ENCODE data around the gene UBASH3A. TPM values are rescaled to one million over a fixed set of nuclear protein-coding genes. Genes with fewer than 3 reads are reported as not detected.

Gene UBASH3A
- polyA plus RNA-seq, 10 donors = 0.22 to 2.3 (median 0.56) TPM; not detected in 7

DNA sequence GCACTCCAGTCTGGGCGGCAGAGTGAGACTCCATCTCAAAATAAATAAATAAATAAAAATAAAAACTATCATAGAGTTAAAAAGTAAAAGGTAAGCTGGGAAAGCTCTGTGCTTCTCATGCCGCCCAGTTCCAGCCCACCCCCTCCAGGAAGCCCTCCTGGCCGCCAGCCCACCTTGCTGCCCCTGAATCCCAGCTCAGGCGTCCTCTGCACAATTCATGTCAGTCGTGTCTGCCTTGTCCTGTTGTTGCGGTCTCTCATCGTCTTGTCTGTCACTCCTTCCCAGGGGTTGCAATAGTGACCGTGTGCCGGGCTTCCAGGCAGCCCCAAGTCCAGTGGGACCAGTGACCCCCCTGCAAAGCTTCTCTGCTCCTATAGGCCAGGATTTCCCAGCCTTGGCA, 48.2 kb downstream of the UBASH3A start:
- no peak for DNase-seq

DNA sequence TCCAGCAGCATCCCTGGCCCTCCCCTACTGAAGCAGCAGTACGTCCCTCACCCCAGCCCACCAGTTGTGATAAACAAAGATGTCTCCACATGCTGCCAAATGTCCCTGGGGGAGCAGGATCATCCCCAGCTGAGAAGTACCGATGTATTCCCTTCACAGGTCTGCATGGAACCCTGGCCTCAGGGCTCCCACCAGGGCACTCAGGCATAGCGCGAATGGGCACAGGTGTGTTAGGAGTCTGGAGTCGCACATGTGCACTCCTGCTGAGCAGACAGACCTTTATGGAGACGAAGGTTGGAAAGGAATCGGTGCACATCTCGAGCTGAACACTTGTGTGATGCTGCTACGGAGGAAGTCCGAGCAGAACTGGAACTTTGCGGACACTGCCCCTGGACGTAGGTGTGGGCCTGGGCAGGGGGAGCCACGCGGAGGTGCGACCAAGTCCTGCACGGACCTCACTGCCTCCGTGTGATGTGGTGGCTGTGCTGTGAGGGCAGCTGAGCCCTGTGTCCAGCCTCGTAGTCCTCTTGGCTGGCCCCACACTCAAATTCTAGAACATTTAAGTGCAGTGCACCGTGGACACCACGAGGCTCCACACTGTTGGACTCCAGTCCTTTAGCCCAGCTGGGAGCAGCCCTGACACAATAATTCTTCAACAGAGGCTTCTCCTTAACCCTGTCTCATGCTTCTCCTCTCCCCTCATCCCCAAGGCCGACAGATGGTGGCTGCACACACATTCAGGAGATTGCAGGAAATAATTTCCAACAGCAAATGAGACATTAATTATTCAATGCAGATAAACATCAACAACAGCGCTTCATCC, 48.9 kb downstream of the UBASH3A start:
- peak in 1 of 3 donors; percentile 48 for DNase-seq

DNA sequence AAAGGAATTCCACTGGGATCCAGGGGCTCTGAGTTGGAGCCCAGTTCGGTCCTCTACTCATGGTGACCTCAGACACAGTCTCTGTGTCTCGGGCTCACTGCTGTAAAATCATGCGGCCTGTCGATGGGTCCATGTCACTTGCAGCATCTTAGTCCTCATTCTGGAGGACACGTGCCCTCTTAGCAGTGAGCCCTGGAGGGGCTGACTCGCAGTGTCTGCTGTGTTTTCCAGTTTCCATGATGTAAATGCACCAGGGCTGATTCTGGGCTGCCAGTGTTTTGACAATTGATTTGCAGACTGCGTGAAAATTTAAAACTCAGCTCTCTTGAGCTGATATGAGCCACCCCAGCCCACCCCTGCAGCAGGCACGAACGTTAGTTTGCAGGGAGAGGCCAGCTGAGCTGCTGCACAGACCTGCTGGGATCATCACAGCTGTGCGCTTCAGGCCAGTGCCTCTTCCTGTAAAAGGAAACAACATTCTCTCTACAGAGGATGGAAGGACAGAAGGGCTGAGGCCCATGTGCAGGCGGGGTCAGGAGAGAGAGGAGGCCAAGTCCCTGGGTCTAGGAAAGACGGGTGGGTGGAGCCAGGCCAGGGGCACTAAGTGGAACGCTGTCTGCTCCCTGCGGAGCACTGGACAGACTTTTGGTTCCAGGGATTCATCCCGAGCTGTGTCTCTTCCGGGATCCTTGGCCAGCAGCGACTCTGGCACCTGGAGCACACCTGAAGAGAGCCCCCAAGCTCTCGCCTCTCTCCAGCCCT, 49.7 kb downstream of the UBASH3A start:
- peak in 1 of 3 donors; percentile 75 for DNase-seq

DNA sequence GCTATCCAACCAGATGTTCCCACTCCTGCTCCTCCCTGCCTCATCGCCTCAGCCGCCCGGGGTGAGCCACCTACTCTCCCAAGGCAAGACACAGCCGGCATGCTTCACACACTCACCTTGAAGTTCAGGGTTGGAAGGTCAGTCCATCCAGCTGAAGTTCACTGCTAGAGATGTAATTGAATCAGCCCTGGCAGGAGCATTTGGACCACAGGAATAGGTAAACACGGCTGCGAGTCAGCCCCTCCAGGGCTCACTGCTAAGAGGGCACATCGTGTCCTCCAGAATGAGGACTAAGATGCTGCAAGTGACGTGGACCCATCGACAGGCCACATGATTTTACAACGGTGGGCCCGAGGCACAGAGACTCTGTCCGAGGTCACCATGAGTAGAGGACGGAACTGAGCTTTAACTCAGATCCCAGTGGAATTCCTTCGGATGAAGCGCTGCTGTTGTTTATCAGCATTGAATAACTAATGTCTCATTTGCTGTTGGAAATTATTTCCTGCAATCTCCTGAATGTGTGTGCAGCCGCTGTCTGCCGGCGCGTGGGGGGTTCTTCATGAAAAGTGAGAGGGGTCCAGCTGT, 50.4 kb downstream of the UBASH3A start:
- DNase-seq = peak in 1 of 3 donors; percentile 28

DNA sequence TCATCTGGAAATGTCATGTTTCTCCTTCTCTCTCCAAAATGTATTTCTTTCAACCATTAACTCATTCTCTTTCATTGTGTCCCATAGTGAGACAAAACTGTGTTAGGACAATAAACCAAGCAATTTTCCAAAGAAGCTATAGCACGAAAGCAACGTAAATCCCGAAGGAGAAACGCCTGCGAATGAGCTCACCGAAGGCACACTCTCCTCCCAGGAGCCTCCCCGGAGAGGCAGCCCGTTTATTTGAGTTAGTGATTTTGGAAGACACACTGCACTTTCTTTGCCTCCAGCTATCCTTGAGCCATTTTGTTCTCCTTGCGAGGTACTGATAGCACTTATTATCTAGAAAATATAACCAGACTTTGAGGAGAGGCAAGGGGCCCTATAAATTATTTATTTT, 51.1 kb downstream of the UBASH3A start:
- DNase-seq = peak in 1 of 3 donors; percentile 59

DNA sequence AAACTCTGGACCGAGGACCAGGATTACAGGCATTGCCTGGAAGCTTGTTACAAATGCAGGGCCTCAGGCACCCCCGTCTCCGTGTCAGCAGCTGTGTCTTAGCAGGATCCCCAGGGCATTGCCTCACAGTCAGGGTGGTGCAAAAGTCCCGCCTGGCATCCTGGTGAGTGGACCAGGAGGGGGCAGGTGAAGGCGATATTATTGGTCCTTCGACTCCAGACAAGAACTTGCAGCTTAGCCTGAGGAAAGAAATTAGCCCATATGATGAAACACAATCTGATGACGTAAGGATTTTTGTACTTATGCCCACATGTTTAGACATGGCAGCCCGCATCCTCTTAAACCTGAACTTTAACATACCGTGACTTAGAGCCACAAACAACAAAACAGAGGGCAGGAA, 51.5 kb downstream of the UBASH3A start:
- peak in 1 of 3 donors; percentile 22 for DNase-seq

DNA sequence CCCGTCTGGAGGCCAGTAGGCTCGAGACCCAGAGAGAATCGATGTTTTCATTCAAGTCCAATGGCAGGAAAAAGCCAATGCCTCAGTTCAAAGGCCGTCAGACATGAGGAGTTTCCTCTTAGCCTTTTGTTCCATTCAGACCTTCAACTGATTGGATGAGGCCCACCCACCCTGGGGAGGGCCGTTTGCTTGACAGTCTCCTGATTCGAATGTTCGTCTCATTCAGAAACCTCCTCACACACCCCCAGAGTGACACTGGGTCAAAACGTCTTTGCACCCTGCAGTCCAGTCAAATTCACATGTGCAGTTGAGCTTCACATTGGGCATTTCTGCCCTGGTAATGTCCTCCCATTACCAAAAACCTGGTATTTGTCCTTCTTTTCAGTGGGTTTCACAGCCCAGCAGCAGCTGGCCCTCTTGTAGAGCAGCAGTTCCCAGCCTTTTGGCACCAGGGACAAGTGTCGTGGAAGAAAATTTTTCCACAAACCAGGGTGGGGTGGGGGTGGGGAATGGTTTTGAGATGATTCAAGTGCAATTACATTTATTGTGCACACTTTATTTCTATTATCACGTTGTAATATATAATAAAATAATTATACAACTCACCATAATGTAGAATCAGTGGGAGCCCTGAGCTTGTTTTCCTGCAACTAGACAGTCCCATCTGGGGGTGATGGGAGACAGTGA, 52.2 kb downstream of the UBASH3A start:
- no peak for DNase-seq

DNA sequence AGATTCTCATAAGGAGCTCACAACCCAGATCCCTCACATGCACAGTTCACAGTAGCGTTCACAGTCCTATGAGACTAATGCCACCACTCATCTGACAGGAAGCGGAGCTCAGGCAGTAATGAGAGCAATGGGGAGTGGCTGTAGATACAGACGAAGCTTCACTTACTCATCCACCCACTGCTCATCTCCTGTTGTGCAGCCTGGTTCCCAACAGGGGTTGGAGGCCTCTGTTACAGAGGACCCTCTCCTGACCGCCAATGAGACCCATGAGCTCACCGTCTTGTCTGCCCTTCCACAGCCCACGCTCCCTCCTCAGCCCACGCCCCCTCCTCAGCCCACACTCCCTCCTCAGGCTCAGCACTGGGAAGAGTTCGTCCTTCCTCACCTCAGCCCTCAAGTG, 52.8 kb downstream of the UBASH3A start:
- no peak for DNase-seq

DNA sequence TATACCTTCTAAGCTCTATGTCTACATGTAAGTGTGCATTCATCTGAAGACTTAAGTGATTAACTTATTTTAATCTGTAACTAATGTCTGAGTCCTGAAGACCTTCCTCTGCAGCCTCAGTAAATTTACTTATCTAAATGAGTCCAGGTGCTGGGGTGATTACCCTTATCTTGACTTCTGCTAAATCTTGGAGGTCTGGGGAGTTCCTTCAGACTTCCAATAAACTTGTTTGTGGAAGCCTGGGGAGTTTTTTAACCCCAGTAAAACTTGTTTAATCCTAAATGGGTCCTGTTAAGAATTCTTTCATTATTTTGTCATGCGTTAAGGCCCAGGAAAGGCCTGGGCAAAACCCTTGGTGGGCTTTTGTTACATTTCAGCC, 55.4 kb downstream of the UBASH3A start:
- no peak for DNase-seq

DNA sequence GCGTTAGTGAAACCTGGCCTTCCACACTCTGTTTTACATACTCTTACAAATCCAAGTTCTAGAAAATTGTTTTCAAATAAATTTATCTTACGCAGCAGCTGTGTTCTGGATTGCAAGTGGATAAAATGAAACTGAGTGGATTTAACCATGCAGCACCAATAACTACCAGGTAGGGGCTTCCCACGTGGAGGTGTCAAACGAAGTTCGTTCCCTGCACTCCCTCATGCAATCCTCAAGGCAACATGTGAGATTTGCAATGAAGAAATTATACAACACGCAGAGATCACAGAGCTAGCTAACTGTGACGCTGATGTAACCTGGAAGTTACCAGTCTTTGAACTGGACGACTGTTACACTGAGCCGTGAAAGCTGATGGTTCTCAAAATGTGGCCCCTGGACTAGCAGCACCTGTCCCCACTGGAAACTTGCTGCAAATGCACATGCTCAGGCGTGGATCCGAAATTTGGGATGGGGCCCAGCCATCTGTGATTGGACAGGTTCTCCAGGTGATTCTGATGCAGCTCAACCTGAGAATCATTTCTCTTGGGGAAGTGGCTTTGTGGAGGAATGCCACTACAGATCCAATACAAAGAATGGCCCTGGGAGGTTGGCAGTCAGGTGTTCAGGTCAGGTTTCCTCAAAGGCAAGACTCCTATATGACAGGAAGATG, 56.0 kb downstream of the UBASH3A start:
- no peak for DNase-seq

DNA sequence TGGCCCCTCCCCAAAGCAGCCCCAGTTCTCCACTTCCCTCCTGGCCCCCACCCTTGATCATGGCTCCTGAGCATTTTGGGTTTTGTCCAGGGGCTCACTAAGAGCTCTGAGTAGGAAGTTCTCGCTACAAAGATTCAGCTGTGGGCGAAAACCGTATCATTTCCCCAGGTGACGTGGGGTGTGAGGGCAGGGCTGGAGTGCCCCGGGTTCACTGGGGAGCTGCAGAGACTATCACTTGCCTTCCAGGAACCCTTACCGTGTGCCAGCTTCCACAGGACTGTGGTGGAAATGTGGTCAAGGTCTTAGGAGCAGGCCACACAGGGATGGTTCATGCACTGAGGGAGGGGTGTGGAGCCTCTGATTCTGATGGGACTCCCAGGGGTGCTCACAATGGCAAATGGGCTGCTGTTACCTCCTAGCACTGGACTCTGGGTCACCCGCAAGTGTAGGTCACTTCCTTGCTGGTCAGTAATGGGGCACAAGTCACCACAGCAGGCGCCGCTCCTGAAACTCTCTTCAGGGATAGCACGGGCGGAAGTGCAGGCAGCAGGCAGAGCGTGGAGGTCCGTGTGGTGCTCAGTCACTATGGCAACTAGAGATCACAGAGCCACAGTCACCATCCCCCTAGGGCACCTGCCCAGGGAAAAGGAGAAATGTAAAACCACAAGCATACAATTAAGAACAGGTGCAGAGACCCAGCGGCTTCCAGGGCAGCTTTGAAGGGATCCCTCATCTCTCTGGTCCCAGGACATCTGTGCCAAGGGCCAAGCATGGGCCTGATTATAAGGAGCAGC, 56.9 kb downstream of the UBASH3A start:
- no peak for DNase-seq

DNA sequence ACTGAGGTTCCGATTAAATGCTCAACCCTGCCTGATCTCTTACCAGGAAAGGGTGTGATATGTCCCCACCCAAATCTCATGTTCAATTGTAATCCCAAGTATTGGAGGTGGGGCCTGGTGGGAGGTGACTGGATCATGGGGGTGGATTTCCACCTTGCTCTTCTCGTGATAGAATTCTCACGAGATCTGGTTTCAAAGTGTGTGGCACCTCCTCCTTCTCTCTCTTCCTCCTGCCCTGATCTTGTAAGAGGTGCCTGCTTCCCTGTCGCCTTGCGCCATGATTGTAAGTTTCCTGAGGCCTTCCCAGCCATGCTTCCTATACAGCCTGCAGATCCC, 57.5 kb downstream of the UBASH3A start:
- DNase-seq = no peak

DNA sequence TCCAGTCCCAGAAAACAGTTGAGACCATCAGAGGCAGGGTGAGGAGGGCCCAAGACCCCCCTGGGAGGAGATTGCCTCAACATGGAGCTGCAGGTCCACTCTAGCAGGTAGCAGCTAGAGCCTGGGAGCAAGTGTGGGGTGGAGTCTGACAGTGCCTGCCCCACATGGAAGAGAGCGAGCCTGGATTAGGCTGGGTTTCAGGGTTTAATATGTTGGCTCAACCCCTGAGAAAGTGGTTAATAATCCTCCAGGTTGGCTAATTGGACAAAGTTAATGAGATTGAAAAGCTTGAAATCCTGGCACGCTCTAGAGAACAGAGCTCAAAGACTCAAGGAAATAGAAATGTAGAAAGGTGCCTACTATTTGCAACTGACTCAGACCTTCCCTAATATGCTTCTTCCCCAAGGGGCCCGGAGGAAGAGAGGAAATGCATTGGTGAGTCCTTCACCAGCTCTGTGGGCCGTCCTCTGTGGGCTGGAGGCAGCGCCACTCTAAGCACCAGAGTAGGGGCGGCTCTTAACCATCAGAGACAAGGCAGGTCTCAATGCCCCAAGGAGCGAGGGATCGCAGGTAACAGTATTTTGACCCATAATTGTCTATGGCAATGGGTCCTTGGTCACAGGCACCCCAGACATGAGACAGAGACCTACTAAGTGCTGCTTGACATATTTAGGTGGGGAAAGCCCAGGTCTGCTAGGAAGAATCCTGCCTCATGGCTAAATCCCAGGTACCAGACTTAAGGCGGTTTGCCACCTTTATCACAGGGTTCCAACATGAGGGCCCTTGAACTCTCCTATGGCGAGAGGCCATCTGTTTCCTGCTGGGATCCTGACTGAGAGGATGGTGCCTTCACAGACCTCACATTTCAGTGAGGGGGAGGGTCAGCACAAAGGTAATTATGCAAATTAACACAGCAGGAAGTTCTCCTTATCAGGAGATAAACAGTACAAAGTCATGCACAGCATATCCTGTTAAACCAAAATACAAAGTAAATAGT, 58.5 kb downstream of the UBASH3A start:
- no peak for DNase-seq

DNA sequence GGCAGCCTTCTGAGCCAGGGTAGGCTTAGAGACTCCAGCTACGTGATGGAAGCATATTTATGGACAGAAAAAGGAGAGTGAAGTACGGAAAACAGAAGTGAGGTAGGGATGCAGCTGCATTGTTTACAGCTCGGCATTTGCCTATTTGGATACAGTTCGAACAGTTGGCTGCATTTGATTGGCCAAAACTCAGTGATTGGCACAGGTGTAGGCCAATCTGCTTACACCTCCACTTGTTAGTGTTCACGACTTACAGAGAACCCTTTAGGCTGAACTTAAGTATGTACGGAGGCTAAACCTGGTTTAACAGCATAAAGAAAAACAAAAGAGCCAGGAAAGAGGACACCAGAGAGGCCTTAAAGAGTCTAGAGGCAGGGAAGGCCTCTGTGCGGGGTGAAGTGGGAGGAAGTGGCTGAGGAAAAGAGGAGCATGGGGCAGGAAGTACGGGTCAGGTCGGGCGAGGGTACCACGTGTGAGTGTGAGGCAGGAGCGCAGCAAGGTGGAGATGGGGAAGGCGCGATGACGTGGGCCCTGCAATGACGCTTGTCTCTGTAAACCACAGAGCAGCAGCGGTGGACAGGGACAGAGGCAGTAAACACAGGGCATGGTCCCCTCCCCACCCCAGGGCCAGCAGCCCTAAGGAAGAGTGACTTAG, 60.3 kb downstream of the UBASH3A start:
- DNase-seq = peak in 1 of 3 donors; percentile 47

DNA sequence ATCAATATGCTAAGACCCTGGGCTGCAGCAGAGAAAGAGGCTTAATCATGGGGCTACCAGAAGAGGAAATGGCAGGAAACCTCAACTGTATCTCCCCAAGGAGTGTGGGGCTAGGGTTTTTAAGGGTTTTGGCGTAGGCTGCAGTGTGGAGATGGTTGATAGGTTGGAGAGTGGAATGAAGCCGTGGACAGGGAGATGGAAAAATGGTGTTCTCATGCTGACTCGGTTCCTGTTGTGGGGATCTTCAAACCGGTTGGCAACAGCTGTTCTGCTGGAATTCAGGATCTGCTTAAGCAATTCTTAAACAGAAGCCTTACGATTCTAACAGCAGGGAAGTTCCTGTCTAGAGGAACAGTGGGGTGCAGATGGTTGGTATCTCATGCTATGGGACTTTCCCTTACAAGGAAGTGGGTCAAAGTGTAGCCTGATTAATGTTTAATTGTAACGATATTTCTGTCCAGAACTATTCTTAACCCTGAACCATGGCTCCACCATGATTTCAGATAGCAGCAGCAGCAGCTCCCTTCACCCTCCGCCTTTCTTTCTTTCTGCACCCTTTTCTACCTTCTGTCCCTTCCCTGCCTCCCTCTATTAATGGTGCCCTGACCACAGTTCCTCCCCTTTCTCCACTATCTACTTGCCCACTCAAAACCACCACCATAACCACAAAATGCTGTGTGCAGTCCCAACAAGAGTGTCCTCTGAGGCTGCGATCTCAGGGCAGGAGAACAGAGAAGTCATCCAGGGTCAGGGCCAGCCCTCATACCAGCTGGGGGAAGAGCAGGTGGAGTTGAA, 61.5 kb downstream of the UBASH3A start:
- DNase-seq = peak in 1 of 3 donors; percentile 37

DNA sequence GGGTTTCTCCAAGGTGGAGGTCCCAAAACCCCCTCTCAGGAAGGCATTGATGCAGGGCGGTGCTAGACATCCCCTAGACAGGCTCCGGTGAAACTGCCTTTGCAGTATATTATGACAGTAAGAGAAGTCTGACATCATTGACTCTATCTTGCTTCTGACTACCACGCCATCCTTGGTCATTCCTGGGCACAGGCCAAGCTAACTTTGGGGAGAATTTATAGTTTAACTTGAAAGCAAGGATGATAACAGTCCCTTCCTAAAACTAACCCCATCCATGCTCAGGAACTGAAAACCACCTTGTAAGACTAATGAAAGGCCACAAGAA, 62.1 kb downstream of the UBASH3A start:
- no peak for DNase-seq

DNA sequence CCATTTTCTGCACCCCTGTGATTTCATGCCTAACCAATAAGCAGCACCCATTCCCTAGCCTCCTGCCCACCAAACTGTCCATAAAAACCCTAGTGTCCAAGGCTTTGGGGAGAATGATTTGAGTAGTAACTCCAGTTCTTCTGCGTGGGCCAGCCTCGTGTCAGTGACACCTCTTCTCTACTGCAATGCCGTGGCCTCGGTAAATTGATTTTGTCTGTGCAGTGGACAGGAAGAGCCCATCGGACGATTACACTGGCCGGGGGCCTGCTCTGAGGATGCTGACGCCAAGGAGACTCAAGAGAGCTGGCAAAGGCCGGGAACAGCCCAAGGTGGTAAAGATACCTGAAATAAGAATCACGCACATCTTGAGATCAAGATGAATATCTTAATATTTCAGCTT, 63.0 kb downstream of the UBASH3A start:
- DNase-seq = no peak

Measured in muscle of back (tissue), 11 donors.